Hippocampal formation (tissue), 2 donors: ENCODE data around the gene ZFHX3.

Experiments used
- DNase-seq, 2 donors: peaks; one replicate each; lab custom pipeline; 2025; lab: John Stamatoyannopoulos, UW

Gene ZFHX3

DNA sequence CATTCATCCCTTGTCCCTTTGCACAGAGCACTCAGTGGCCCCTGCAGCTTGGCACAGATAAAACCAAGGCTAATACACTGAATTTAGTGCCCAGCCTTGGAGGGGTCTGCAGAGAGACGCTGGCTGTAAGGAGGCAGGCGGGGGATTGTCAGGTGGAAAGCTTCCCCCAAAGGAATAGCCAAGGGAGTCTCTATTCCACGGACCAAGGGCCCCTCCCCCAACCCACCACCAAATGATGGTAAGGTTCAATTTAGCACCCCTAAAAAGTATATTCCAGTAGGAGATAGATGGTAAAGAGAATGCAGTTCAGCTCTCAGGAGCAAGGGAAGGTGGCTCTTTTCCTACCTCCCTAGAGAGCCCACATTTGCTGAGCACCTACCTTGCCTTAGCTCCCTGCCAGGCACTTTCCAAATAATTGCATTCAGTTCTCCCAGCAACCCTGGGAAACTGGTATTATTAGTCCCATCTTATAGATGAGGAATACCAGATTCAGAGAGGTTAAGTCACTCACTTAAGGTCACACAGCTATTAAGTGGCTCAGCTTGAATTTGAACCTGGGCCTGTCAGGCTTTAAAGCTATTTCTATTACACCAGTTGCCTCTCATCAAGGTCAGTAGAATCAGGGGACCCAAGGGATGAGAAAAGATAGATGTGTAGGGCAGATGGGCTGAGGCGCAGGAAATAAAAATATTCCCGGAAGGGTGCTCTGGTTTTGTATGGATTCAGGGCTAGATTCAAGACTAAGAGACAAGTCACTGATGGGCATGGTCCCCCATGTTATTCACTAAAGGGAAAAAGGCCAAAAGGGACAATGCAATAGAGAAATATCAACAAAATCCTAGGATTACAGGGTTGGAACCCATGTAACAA, 20.0 kb upstream of the ZFHX3 start:
- no peak for DNase-seq

DNA sequence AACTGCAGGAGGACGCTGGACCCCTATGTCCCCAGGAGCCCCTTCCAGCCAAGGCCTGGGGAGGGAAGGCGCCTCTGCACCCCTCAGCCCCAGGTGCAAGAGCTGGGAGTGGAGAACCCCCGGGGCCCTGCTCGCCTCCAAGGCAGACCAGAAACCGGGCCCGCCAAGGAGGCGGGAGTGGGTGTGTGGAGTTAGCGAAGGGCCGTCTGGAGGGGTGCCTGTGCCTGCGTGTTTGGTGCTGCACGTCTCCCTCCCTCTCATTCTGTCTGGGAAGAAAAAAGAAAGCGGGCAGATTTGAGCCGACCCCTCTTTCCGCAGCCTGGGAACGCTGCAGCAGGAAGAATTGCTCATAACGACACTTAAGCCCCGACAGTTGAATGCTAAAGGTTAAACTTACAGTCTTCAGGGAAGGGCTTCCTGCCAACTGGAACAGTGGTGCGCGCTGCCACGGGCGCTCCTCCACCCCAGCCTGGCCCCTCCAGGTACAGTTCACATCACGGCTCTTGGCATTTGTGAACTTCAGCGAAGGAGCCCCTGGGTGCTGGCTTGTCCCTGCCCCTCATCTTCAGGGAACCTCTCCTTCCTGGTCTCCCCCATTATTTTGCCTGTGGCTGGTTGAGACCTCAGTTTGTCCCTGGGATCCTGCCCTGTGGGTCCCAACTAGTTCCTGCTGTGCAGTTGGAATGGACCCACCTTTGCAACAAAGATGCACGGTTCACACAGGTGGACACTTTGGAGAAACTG, 19.2 kb upstream of the ZFHX3 start:
- DNase-seq = no peak

DNA sequence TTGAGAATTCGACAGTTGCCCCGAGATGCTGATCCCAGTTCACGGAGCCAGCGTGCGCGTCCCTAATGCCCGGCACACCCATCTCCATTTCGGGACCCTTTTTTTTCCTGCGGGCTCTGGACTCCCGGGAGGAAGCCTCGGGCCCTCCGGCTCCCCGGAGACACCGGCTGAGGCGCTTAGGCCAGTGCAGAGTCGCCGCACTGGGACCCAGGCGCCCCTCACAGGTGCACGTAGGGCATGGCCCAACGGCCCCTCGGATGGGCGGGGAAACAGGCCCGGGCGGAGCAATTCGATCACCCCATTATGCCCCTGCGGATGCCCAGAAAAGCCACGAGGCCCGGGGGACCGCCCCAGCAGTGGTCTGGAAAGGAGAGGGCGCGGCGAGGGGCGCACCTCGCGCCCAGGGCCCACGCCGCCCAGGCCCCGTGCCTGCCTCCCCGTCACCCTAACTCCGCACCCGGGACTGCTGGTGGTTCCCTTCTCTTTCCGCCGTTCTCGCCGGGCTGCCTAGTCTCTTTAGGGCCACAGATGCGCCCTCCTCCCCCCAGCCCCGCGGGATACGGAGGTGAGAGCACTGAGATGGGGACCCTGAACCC, 18.5 kb upstream of the ZFHX3 start:
- no peak for DNase-seq

GRCh38 chr16:73065632-73066330, 17.9 kb upstream of the ZFHX3 start:
- DNase-seq = no peak

DNA sequence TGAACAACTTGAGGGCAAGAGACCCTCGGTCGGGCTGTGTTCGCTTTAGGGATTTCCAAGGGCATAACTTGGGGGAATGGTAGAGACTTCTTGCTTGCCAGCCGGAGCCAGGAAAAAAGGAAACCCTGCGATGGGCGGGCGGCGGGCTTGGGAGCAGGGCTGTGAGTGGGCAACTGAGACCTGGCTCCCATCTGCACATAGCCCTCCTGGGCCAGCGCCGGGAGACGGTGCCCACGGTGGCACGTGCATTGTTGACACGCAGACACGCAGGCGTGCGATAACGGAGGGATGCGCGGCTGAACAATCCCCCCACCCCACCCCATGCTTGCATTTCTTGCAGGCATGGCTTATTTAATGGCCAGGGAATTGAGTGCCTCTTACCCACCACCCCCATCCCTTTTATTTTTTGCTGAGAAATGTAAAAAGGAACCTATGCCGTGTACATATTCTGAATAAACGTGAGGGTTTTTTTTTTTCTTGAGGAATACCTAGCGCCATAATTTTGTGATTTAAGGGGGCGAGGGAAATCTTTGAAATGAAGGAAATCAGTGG, 17.1 kb upstream of the ZFHX3 start:
- DNase-seq = no peak

DNA sequence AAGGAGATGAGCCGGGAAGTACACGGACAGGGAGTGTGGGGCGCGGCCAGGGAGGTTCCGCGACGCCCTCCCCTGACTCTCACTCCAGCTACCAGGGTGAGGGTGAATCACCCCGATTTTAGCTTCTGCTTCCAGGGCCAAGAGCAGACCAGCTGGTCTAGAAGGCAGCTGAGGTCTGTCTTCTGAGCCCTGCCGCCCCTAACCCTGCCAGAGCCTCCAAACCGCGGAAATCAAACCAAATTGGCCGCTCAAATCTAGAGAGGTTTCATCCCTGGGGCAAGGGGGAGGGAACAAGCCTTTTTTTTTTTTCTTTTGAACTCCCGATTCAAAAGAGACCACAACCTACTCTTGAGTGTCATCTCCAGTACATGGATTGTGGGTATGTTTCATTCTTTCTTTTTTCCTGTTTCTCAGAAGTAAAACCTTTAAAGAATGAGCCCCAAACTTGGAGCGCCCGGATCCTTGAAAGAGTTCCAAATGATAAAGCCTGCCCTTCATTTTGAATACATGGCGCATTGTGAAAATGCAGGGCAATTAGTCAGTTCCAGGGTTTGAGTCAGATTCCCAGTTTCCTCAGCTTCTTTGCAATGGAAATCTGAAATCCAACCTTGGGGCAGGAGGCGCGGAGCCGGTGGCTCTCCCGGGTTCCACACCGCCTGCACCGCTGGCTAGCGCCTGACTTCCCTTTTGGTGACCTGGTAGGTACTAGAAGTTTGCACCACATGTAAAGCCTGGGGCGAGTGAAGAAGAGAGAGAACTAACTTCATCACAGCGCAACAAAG, 16.5 kb upstream of the ZFHX3 start:
- DNase-seq = no peak

DNA sequence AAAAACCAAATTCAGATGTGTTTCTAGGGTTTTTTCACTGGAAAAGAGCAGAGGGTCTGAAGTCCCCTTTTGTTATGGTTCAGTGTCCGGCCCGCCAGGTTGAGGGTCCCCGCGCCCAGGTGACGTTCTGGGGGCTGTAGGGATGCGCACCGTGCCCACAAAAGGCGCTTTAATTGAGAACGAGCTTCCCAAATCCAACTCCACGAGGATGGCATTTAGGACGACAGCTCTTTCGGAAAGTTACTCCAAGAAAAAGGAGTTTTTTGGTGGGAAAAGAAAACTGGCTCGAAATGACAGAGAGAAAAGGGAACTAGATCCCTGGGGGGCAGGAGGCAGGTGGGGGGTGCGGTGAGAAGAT, 15.9 kb upstream of the ZFHX3 start:
- no peak for DNase-seq

DNA sequence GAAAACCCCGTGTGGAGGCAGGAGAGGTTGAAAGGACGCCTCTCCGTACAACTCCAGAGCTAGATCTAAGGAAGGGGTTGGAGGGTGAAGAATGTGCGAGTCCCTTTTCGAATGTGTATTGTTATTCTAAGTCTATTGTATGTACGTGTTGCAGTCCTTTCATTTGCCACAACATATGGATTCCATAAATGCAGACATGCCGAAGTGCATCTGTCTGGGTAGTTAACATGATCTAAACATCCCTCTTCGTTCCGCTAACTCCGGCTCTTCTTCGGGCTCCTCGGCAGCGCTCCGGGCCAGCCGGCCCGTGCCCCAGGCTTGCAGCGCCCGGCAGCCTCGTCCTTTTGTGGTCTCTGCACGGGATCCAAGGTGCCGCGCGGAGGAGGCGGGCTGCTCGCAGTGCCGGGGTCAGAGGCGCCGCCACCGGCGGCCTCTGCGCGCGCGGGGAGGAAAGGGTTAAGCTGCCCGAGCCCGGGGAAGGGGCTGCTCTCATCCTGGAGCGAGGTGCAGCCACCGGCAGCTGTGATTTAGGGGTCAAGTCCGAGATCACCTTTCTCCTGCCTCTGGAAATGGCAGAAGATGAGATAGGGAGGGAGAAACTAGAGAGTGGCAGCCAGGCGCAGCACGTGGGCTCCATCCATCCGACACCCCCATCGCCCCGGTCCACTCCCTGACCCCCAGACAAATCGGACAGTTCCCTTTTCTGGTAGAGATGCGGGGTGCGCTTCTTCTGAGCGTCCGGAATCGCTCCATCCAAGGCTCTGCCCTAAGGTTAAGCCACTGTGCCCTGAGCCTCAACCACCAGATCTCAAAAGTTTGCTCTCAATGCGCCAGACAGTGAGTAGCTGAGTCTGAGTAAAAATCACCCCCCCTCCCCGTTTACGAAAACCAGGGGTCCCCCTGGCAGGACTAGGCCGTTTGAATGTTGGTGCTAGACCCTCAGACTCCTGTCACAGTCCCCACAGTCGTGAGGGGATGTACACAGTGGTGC, 15.1 kb upstream of the ZFHX3 start:
- DNase-seq = no peak

GRCh38 chr16:73062001-73062616, 14.2 kb upstream of the ZFHX3 start:
- no peak for DNase-seq

GRCh38 chr16:73060892-73061490, 13.1 kb upstream of the ZFHX3 start:
- no peak for DNase-seq

- DNase-seq = no peak
Observed at GRCh38 chr16:73059779-73060615, 12.1 kb upstream of the ZFHX3 start.

- DNase-seq = no peak
Observed at GRCh38 chr16:73058616-73059409, 10.9 kb upstream of the ZFHX3 start.

DNA sequence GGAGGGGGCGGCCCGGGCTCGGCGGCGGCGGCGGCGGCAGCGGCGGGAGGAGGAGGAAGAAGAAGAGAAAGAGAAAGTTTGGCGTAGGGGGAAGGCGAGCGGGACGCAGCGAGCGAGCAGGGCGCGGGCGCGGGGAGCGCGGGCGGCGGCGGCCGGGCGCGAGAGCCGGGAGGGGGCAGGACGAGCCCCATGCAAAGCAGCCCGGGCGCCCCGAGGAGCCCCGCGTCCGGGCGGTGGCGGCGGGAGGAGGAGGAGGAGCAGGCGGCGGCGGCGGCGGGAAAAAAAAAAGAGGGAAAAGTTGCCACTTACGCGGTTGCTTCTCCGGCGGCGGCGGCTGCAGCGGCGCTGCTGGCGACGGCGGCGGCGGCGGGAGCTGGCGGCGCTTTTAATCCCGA, 10.3 kb upstream of the ZFHX3 start:
- no peak for DNase-seq

DNA sequence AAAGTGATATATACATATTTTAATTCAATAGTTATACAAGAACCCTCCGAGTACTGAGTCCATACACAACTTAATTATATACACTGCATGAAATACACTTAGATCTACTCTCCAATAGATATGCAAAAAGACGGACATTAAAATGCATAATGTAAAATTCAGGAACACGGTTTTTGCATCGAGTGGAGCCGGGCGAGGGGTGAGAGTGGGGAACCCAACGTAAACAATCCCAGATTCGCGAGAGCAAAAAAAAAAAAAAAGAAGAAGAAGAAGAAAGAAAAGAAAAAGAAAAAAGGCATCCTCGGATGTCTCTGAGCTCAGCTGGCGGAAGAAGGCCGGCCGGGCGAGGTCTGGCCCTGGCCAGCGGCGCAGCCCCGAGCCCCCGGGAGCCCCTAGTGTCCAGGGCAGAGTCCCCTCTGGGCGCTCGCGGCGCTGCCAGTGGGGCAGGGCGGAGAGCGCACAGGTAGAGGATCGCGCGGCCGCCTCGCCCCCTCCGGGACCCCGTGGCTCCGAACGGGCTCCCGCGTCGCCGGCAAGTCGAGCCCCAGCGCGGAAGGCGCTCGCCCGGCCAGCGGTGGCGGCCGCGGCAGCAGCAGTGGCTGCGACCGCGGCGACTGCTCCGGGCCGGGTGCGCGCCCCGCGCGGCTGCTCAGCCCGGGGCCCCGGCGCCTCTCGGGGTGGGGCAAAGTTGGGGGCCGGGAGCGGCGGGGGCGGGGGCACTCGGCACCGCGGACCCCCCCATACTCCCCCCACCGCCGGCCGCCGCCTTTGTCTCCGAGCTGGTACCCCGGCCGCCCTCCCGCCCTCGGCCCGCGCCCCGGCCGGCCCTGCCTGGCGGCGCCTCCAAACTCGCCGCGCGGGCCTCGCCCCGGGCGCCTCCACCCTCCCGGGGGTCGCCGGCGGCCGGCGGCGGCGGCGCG, 9.6 kb upstream of the ZFHX3 start:
- no peak for DNase-seq

GRCh38 chr16:73056921-73057290, 9.0 kb upstream of the ZFHX3 start:
- no peak for DNase-seq

- DNase-seq = no peak
Observed at GRCh38 chr16:73056448-73056847, 8.5 kb upstream of the ZFHX3 start.
